Right ventricle myocardium superior (tissue), 1 donor: ENCODE measurements around the gene DDX52. TPM values are rescaled to one million over a fixed set of nuclear protein-coding genes. Genes with fewer than 3 reads are reported as not detected.

Experiments
- microRNA-seq: library from miRNA; unstranded; fragments of <30 nt; microRNA quantifications from one replicate; pipeline ENCODE4 v1.2.0, GENCODE V29; 2020
- total RNA-seq: library from RNA; stranded (reverse); fragmentation: NEBNext Ultra II Directional; extraction: Animal tissue kit (Norgen Biotek cat#: 25700); gene quantifications from one replicate; pipeline ENCODE4 v1.2.1, GENCODE V29; 2021
- donor health status: DM: no; HTN: yes; CAD: no; lungs with severe emphysema.

DDX52 gene
- total RNA-seq, 1 donor from 2014 or later, result 13.6 TPM

Small RNA genes within 50 kb of the gene (microRNA-seq; reads per million reads assigned to microRNA genes)
- not detected for gene MIR378J

Other genes starting within 250 kb of the DDX52 start
- 15.4 TPM for gene ACACA, start 236.6 kb downstream of the DDX52 start, total RNA-seq
- 12.4 TPM for gene TADA2A, start 236.6 kb downstream of the DDX52 start, total RNA-seq
- gene DUSP14, start 153.6 kb downstream of the DDX52 start, total RNA-seq, result 19.6 TPM
- gene SYNRG, start 34.0 kb downstream of the DDX52 start, total RNA-seq, result 32.6 TPM
- gene HNF1B, start 101.6 kb upstream of the DDX52 start, total RNA-seq, result not detected